HG02852 (cell line): ENCODE data around the gene NT5DC3.
"Not testable (repeated sequence)": the region's sequence is repeated elsewhere in the genome, so short reads cannot be mapped to it uniquely, and the experiment has no call there.

Source experiments
- ATAC-seq: cut with Tn5 transposase; IDR thresholded peaks from one replicate; pipeline ENCODE4 v1.9.1; 2021; ENCODE audit warnings: mild to moderate bottlenecking, moderate library complexity; ENCODE audit not compliant: unreplicated experiment

NT5DC3 gene

DNA sequence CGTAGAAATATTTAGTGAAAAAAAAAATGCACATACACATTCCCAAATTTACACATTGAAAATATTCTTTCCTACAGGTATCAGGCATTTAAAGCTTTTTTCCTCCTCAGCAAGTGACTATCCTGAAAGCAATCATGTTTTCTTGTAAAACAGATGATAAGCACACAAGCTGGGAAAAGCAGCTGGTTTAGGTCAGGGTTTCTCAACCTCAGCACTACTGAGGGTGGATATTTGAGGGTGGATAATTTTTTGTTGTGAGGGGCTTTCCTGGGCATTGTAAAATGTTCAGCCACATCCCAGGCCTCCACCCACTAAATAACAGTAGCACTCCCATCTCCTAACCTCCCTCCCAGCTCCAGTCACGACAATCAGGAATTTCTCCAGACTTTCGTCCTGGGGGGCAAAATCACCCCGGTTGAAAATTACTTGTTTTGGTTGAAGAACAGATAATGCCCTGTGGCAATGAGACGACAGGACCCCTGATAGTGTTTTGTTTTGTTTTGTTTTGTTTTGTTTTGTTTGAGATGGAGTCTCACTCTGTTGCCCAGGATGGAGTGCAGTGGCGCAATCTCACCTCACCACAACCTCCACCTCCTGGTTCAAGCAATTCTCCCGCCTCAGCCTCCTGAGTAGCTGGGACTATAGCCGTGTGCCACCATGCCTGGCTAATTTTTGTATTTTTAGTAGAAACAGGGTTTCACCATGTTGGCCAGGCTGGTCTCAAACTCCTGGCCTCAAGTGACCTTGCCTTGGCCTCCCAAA, 15.0 kb upstream of the NT5DC3 start:
- no peak for ATAC-seq

DNA sequence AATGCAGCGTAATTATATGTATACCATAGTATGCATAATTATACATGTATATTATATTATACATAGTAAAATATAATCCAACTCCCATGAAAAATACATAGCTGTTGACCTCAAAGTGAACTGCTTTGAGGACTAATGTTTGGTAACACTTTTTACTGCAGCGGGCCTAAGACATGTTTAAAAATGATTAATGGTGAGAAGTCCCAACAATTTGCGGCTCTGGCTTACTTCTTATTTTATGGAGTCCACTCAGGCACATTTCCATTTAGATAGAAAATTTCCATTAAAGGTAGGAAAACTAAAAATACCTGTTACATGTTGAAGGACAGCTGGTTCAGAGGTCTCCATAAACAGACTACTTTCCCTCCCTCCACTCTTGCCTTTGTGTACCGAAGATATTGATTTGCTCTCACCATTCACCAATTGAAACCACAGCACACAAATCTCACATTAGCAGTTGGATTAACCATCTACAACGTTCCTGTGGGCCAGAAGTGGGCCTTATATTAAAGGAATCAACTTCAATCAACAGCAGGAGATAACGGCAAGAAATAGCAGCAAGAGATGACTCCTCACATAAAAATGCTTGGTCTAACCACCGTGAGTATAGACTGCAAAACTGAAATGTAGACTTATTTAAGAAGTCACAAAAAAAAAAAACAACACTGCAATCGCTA, 14.1 kb upstream of the NT5DC3 start:
- ATAC-seq = no peak

GRCh38 chr12:103854372-103854973, 13.4 kb upstream of the NT5DC3 start:
- ATAC-seq = no peak

- no peak for ATAC-seq
Measured at GRCh38 chr12:103852498-103852997, 11.5 kb upstream of the NT5DC3 start.

DNA sequence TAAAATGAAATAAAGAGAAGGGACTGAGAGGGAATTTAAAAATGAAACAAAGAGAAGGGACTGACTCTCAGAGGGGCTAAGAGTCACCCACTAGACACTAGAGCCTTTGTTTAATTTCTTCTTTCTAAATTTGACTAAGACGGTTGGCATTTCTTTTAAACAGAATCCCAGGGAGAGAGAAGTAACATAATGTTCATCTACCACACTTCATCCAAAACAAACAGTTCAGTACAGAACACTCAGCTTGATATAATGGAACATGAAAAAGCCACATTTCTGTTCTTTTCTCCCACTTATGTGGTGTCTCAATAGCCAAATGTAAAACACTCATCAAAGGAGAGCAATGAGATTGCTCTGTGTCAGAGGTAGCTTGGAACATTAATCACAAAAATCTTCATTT, 10.1 kb upstream of the NT5DC3 start:
- ATAC-seq = no peak

DNA sequence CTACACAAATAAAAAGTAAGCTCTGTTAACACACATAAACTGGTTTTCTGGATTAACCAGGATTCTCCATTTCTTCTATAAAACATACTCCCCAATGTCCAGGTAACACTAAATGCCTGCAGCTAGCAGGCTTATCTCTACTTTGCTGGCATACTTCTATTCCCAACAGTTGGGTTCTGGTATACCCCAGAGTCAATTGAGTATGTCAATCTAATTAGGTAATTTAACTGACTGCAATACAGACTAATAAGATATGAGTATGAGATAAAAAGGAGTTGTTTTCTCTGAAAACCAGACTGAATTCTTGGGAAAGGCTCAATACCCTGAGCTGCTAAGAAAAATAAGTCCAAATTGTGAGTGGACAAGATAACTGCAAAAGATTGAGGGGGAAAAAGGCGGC, 9.4 kb upstream of the NT5DC3 start:
- ATAC-seq = no peak

DNA sequence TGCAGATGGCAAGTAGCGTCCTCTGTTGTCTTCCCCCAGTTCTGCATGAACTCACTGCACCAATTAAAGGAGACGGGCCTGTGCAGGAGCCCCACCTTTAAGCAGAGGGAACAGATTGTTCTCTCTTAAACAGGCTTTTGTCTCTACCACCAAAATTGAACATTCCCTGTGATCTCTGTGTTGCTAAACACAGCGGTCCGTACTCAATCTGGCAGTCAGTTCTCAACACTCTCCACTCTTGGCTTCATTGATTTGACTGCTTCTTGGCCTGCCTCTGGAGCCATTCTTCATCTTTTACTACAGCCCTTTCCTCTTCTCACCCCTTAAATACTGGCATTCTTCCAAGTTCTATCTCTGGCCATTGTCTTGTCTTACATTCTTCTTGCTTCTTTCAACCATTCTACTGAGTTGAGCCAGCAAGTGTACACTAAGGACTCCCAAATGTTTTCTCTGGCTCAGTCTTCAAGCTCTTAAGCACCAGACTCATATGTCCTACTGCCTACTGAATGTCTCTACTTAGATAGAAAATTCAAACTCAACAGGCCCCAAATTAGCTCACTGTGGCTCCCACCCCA, 8.0 kb upstream of the NT5DC3 start:
- no peak for ATAC-seq

DNA sequence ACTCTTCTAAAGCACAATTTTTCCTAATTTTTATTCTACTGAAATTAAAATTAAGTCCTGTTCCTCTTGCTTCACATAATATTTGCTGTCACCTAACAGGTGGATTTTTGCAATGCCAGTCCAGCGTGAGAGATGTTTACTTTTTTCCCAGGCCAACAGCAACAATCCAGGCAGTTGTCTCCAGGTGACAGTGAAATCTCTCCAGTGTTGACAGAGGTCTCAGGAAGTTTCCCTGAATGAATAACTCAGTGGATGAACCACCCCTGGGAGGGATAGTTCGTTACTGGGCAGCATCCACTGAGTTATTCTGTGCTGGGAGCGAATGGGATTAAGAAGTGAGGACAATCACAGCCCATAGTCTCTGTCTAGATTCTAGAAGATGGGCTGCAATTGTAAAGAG, 7.1 kb upstream of the NT5DC3 start:
- no peak for ATAC-seq

DNA sequence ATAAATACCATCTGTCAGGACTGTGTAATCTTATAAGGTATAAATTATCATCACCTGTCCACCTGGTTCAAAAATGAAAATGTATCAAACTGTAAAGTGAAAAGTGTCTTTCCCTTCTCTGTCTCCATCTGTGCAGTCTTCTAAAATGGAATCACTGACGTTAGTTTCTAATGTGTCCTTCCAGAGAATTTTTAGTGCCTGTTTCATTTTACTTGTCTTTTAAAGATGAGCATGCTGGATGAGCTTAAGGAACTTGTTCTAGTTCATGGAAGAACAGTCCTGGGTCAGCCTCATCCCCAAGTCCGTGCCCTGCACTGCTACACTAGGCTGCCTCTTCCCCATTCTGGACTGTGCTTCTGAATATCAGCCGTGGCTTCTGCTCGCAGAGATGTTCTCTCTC, 5.4 kb upstream of the NT5DC3 start:
- ATAC-seq = no peak

DNA sequence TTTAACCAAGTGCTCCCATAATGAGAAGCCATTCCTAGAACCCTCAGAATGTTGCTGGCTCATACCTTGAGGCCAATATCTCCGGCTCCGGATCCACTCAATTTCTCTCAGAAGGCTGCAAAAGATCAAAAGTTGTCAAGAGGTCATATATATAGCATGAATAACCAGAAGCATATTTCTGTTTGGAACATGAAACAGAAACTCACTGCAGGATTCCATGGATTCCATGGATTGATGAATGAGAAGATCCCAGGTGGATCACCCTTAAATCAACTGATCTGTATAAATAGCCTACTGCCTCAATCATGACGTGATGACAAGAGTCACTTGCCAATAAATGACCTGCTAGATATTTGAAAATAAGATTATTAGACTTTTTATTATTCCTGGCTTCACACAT, 3.3 kb upstream of the NT5DC3 start:
- no peak for ATAC-seq

- peak; percentile 6 for ATAC-seq
Measured at GRCh38 chr12:103841690-103842584, 903 bp upstream of the NT5DC3 start.

GRCh38 chr12:103840462-103840875, 565 bp downstream of the NT5DC3 start:
- peak; percentile 34 for ATAC-seq

DNA sequence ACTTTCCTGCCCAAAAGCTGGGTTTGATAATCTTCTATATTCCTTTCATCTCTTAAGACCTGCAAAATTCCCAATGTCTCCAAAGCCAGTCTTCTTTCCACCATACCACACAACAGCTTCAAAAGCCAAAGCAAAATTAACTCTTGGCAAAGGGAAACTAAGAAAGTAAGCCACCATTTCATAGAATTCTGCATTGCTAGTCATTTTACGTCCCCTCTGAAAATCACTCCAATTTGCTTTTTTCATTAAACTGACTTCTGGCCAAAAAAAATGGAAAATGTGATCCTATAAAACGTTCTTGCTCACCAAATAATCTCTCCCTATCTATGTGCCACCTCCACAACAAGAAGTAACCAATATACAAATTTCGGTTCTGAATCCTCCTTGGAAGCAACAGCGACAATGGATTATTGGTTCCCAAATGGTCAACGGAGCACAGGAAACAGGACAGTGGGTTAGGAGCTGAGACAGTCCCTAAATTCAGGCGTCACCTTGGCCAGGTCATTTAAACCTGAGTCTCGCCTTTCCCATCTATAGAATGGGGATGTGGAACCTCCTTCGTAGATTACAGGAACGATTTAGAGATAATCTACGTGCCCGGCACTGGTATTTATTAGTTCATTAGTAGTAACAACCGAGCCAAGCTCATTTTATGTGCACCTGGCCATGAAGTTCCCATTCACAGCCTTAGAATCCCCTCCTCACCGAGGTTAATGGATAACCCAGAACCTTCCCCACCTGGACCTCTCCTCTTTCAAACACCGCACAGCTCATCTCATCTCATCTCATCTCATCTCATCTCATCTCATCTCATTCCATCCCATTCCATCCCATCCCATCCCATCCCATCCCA, 1.2 kb downstream of the NT5DC3 start:
- no peak for ATAC-seq

GRCh38 chr12:103839103-103839502, 1.9 kb downstream of the NT5DC3 start:
- no peak for ATAC-seq

GRCh38 chr12:103838254-103838914, 2.6 kb downstream of the NT5DC3 start:
- no peak for ATAC-seq

GRCh38 chr12:103836345-103836744, 4.7 kb downstream of the NT5DC3 start:
- ATAC-seq = no peak

DNA sequence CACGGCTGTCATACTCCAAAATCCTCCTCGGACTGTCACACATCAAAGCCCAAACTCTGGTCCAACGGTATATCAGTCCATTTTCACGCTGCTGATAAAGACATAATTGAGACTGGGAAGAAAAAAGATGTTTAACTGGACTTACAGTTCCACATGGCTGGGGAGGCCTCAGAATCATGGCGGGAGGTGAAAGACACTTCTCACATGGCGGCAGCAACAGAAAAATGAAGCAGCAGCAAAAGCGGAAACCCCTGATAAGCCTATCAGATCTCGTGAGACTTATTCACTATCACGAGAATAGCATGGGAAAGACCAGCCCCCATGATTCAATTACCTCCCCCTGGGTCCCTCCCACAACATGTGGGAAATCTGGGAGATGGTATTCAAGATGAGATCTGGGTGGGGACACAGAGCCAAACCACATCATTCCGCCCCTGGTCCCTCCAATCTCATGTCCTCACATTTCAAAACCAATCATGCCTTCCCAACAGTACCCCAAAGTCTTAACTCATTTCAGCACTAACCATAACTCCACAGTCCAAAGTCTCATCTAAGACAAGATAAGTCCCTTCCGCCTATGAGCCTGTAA, 5.2 kb downstream of the NT5DC3 start:
- not testable (repeated sequence) for ATAC-seq

- no peak for ATAC-seq
Measured at GRCh38 chr12:103834942-103835341, 6.1 kb downstream of the NT5DC3 start.

DNA sequence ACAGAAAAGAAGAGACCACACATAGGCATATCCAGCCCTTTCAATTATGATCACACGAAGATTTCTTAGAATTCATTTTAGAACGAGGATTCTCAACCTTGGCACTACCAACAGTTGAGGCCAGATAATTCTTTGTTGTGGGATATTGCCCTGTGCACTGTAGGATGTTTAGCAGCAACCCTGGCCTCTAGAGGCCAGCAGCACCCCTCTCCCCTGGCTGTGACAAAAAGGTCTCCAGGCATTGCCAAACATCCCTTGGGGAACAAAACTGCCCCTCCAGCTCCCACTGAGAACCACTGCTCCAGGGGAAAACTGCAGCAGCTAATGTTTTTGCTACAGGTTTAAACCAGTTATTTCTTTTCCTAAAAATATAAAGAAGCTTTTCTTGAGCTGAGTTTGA, 7.1 kb downstream of the NT5DC3 start:
- ATAC-seq = no peak
